HCT116 (cell line): ENCODE results near the gene ZNF345. TPM values are rescaled to one million over a fixed set of nuclear protein-coding genes. Genes with fewer than 3 reads are reported as not detected.

Experiments used
- ATAC-seq: fragments of 200-7000 bp; cut with Tn5 transposase; 2 replicates; pipeline ENCODE4 v1.9.1; 2020; ENCODE audit warnings: mild to moderate bottlenecking, moderate library complexity
- Bru-seq: library from RNA; stranded (reverse); fragments of 400-500 nt; gene quantifications from one replicate; lab custom pipeline; 2021; lab: Mats Ljungman, UMichigan
- BruChase-seq, 2 experiments: library from RNA; stranded (reverse); fragments of 400-500 nt; gene quantifications; one replicate each; lab custom pipeline; 2021; lab: Mats Ljungman, UMichigan
- BruUV-seq: library from RNA; stranded (reverse); fragments of 400-500 nt; replicated peaks from 2 replicates; lab custom pipeline; 2021; lab: Mats Ljungman, UMichigan
- CTCF ChIA-PET: fragments of 300-600 bp; sonication (Branson Sonifier 250); formaldehyde crosslinking; loops from one replicate; lab custom pipeline; 2021; ENCODE audit warnings: antibody characterized with exemption; lab: Charles Lee
- POLR2A ChIA-PET: fragments of 300-600, 350-600 bp; sonication (Branson Sonifier 250); formaldehyde crosslinking; loops from one replicate; lab custom pipeline; 2021; ENCODE audit warnings: antibody characterized with exemption; lab: Charles Lee
- RAD21 ChIA-PET, 2 experiments: fragments of 300-600 bp; sonication (Branson Sonifier 250); formaldehyde crosslinking; loops; one replicate each; lab custom pipeline; 2023; ENCODE audit warnings: low total read pairs in 2 of 2; ENCODE audit not compliant: uncharacterized antibody in 2 of 2, unreplicated experiment in 2 of 2, low non-redundant PET in 1 of 2; lab: Charles Lee
- DNase-seq: peaks from one replicate; pipeline ENCODE4 v3.0.0-alpha.2; 2010; ENCODE audit warnings: low read depth, low spot score
- H2AFZ ChIP-seq: fragments of 200-600 bp; shearing (Covaris generic), sonication (generic); 2 replicates; pipeline ENCODE4 v1.6.1; 2017; ENCODE audit warnings: low read depth, mixed run types, mixed read lengths, antibody characterized with exemption, low read length; ENCODE audit not compliant: poor library complexity, severe bottlenecking
- H3K27ac ChIP-seq: 2 replicates; pipeline ENCODE4 v1.5.1; 2012; ENCODE audit warnings: low read depth, low read length
- H3K27me3 ChIP-seq: fragments of 200-600 bp; sonication (generic); 2 replicates; pipeline ENCODE4 v1.6.1; 2016; ENCODE audit warnings: mixed run types, low read length, mixed read lengths; ENCODE audit not compliant: insufficient read depth
- H3K36me3 ChIP-seq, 2 experiments: fragments of 200-500 bp in 1 of 2; fragments of 200-600 bp in 1 of 2; sonication (Bioruptor generic) in 1 of 2; sonication (generic) in 1 of 2; 2 replicates each; pipeline versions ENCODE4 v1.5.1 to v1.6.1; 2014 to 2016; ENCODE audit warnings: low read length in 2 of 2, inconsistent platforms in 1 of 2, mixed read lengths in 1 of 2, mixed run types in 1 of 2; ENCODE audit not compliant: insufficient read depth in 2 of 2, control insufficient read depth in 1 of 2
- H3K4me1 ChIP-seq, 2 experiments: fragments of 200-600 bp in 1 of 2; sonication (generic) in 1 of 2; 2 replicates each; pipeline versions ENCODE4 v1.5.1 to v1.6.1; 2012 to 2017; ENCODE audit warnings: low read length in 2 of 2, inconsistent platforms in 1 of 2, mild to moderate bottlenecking in 1 of 2, mixed read lengths in 1 of 2, mixed run types in 1 of 2, moderate library complexity in 1 of 2; ENCODE audit not compliant: insufficient read depth in 2 of 2, control insufficient read depth in 1 of 2
- H3K4me2 ChIP-seq: fragments of 200-600 bp; sonication (generic); 2 replicates; pipeline ENCODE4 v1.6.1; 2017; ENCODE audit warnings: mixed run types, low read length, mixed read lengths
- H3K4me3 ChIP-seq, 2 experiments: fragments of 200-600 bp in 1 of 2; sonication (generic) in 1 of 2; replicated peaks in 1 of 2; 2 replicates each; pipeline ENCODE4 v1.5.1; 2011 to 2016; ENCODE audit warnings: low read length in 2 of 2, control low read depth in 1 of 2, low read depth in 1 of 2, mild to moderate bottlenecking in 1 of 2, mixed read lengths in 1 of 2, mixed run types in 1 of 2
- H3K79me2 ChIP-seq: fragments of 200-600 bp; sonication (generic); 2 replicates; pipeline ENCODE4 v1.6.1; 2017; ENCODE audit warnings: mild to moderate bottlenecking, mixed run types, low read length, moderate library complexity, mixed read lengths; ENCODE audit not compliant: insufficient read depth
- H3K9ac ChIP-seq: fragments of 200-600 bp; sonication (generic); 2 replicates; pipeline ENCODE4 v1.6.1; 2016; ENCODE audit warnings: low read length, mixed read lengths
- H3K9me2 ChIP-seq: fragments of 200-600 bp; sonication (generic), shearing (Covaris generic); 2 replicates; pipeline ENCODE4 v1.6.1; 2017; ENCODE audit warnings: mixed run types, mild to moderate bottlenecking, moderate library complexity; ENCODE audit not compliant: insufficient read depth
- H3K9me3 ChIP-seq, 2 experiments: fragments of 200-500 bp in 1 of 2; fragments of 200-600 bp in 1 of 2; sonication (Bioruptor generic) in 1 of 2; sonication (generic) in 1 of 2; 2 replicates each; pipeline ENCODE4 v1.6.1; 2014 to 2017; ENCODE audit warnings: low read length in 2 of 2, mixed read lengths in 2 of 2, inconsistent platforms in 1 of 2, low read depth in 1 of 2, mild to moderate bottlenecking in 1 of 2, mixed run types in 1 of 2, moderate library complexity in 1 of 2; ENCODE audit not compliant: control insufficient read depth in 1 of 2, insufficient read depth in 1 of 2
- H4K20me1 ChIP-seq: fragments of 200-600 bp; sonication (generic), shearing (Covaris generic); 2 replicates; pipeline ENCODE4 v1.6.1; 2017; ENCODE audit warnings: mixed run types, mild to moderate bottlenecking, moderate library complexity; ENCODE audit not compliant: insufficient read depth
- CBX3 ChIP-seq: IDR thresholded peaks from 2 replicates; pipeline ENCODE4 v1.6.1; 2012; ENCODE audit warnings: low read depth
- EZH2phosphoT487 ChIP-seq: fragments of 200-600 bp; IDR thresholded peaks from 2 replicates; pipeline ENCODE4 v1.6.1; 2018; ENCODE audit warnings: antibody characterized with exemption, borderline replicate concordance
- JUND ChIP-seq: IDR thresholded peaks from 2 replicates; pipeline ENCODE4 v1.6.1; 2012
- POLR2A ChIP-seq: IDR thresholded peaks from 2 replicates; pipeline ENCODE4 v1.7.0; 2011; ENCODE audit warnings: borderline replicate concordance; ENCODE audit not compliant: insufficient read depth, insufficient read length; ENCODE audit errors: extremely low read depth
- POLR2AphosphoS5 ChIP-seq: IDR thresholded peaks from 2 replicates; pipeline ENCODE4 v1.6.1; 2011; ENCODE audit warnings: mild to moderate bottlenecking, low read depth, low read length, moderate library complexity
- SP1 ChIP-seq: IDR thresholded peaks from 2 replicates; pipeline ENCODE4 v1.6.1; 2012; ENCODE audit warnings: low read depth
- SRF ChIP-seq: IDR thresholded peaks from 2 replicates; pipeline ENCODE4 v1.6.1; 2012; ENCODE audit warnings: low read depth
- TCF7L2 ChIP-seq: IDR thresholded peaks from 2 replicates; pipeline ENCODE4 v1.7.0; 2011; ENCODE audit warnings: borderline replicate concordance, inconsistent platforms; ENCODE audit not compliant: insufficient read depth, insufficient read length; ENCODE audit errors: extremely low read depth
- YY1 ChIP-seq: IDR thresholded peaks from 2 replicates; pipeline ENCODE4 v1.6.1; 2011; ENCODE audit warnings: low read length, low read depth, moderate library complexity, mild to moderate bottlenecking; ENCODE audit not compliant: insufficient replicate concordance; ENCODE audit errors: extremely low read depth
- ZFX ChIP-seq: fragments of 450-650 bp; IDR thresholded peaks from 2 replicates; pipeline ENCODE4 v1.6.1; 2017
- ZNF274 ChIP-seq: fragments of 200-500 bp; sonication (Bioruptor generic); IDR thresholded peaks from 2 replicates; pipeline ENCODE4 v1.6.1; 2014; ENCODE audit warnings: mild to moderate bottlenecking, low read depth, low read length, inconsistent platforms
- intact Hi-C: fragments of 100-400 bp; cut with micrococcal nuclease; formaldehyde crosslinking; loops from 2 replicates; pipeline ENCODE4 v1.10.0; 2022
- long read RNA-seq: library from polyadenylated mRNA; unstranded; transcript quantifications from one replicate; pipeline ENCODE4 v2.0.0, GENCODE V29; 2021; ENCODE audit not compliant: unreplicated experiment
- polyA plus RNA-seq: library from polyadenylated mRNA; unstranded; fragments of >200 nt; gene quantifications from 2 replicates; pipeline ENCODE4 v1.2.1, GENCODE V29; 2012; ENCODE audit warnings: missing spikeins
- total RNA-seq: library from RNA; stranded (reverse); gene quantifications from one replicate; pipeline ENCODE4 v1.2.1, GENCODE V29; 2021; ENCODE audit not compliant: unreplicated experiment
- TF ChIP-seq, protein P1 (sequence below): IDR thresholded peaks from 2 replicates; pipeline ENCODE4 v1.6.1; 2012; ENCODE audit warnings: low read depth
- TF ChIP-seq, protein P2 (sequence below), 3 experiments: fragments of 200-600 bp in 1 of 3; sonication (generic) in 1 of 3; IDR thresholded peaks in 2 of 3; conservative IDR thresholded peaks in 1 of 3; 2 replicates each; pipeline ENCODE4 v1.5.1; 2012 to 2017; ENCODE audit warnings: low read depth in 2 of 3, low read length in 2 of 3, antibody characterized with exemption in 1 of 3, borderline replicate concordance in 1 of 3, control low read depth in 1 of 3, mild to moderate bottlenecking in 1 of 3, mixed read lengths in 1 of 3, mixed run types in 1 of 3, moderate library complexity in 1 of 3; ENCODE audit not compliant: insufficient read depth in 1 of 3

ZNF345 gene
- total RNA-seq (not detected), Bru-seq, nascent RNA (percentile 4 among the genes with signal in this experiment), BruChase-seq, experiment 1, labeled RNA remaining after a 6-hour chase (percentile 4 among the genes with signal in this experiment), BruChase-seq, experiment 2, labeled RNA remaining after a 2-hour chase (percentile 6 among the genes with signal in this experiment)
- not detected in 2 replicates for polyA plus RNA-seq
- long read RNA-seq: 0 reads

DNA sequence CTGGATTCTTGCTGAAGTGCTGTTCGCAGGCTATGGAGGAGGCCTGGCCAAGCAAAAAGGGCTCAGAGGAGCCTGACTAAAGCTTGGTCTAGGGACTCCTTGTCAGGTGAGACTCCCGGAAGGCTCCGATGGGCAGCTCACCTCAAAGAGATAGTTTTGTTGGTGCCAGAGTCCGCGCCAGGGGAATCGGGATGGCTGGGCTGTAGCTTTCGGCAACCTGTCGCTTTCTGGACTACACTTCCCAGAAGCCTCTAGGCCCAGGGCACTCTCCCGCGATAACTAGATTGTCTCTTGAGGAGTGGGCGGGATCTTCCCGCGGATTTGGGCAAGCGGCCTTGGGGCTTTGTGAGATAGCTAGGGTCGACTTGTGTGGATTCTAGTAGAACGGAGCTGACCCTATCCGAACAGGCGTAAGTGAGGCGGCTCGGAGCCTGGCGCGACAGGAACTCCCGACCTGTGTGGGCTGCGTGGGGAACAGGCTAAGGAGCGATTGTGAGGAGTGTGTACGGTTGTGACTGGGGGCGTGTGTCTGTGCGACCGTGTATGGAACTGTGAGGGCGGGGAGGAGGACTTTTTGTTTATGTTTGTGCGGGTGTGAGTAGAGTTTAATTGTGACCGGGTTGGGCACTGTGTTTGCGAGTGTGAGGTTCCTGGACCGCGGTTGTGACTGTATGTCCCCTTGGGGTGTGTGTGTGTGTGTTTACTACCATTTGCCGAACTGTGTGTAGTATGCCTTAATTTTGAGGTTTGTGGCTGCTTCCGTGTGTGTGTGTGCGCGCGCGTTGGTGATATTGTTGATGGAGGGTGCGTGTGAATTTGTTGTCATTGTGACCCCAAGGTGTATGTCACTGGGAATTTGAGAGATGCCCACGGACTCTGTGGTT lies at the start of gene ZNF345:
Gene ZNF345 (plus strand): TSS at position 318 of the 884 bp plus-strand sequence. CDS start 25,955 bp downstream, outside the sequence.
- Histone ChIP-seq H3K9ac (no peak within 1 kb of the TSS), H3K4me1 (no peaks in the 10 kb centered on the region), H3K9me3 (peaks cover 11 to 13% of the 10 kb centered on the region in 2 experiments; a peak in 2 of 4 replicates), H3K27ac (no peak within 1 kb of the TSS), H4K20me1 (no peaks in the 10 kb centered on the region), H3K9me2 (no peaks in the 10 kb centered on the region), H3K4me3 (no peak within 1 kb of the TSS), H3K4me2 (no peak within 1 kb of the TSS), H3K79me2 (no peaks in the 10 kb centered on the region), H3K27me3 (no peaks in the 10 kb centered on the region), H3K36me3 (no peaks in the 10 kb centered on the region), H2AFZ (no peak within 1 kb of the TSS)
- RAD21 ChIA-PET: no interaction called here
- ATAC-seq (no peak), DNase-seq (no peak)
- TF ChIP-seq TCF7L2: no peak
- no peak for TF ChIP-seq POLR2AphosphoS5
- no peak for TF ChIP-seq POLR2A
- no peak for TF ChIP-seq ZFX
- TF ChIP-seq, protein P1, sequence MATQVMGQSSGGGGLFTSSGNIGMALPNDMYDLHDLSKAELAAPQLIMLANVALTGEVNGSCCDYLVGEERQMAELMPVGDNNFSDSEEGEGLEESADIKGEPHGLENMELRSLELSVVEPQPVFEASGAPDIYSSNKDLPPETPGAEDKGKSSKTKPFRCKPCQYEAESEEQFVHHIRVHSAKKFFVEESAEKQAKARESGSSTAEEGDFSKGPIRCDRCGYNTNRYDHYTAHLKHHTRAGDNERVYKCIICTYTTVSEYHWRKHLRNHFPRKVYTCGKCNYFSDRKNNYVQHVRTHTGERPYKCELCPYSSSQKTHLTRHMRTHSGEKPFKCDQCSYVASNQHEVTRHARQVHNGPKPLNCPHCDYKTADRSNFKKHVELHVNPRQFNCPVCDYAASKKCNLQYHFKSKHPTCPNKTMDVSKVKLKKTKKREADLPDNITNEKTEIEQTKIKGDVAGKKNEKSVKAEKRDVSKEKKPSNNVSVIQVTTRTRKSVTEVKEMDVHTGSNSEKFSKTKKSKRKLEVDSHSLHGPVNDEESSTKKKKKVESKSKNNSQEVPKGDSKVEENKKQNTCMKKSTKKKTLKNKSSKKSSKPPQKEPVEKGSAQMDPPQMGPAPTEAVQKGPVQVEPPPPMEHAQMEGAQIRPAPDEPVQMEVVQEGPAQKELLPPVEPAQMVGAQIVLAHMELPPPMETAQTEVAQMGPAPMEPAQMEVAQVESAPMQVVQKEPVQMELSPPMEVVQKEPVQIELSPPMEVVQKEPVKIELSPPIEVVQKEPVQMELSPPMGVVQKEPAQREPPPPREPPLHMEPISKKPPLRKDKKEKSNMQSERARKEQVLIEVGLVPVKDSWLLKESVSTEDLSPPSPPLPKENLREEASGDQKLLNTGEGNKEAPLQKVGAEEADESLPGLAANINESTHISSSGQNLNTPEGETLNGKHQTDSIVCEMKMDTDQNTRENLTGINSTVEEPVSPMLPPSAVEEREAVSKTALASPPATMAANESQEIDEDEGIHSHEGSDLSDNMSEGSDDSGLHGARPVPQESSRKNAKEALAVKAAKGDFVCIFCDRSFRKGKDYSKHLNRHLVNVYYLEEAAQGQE: no peak
- no peak for TF ChIP-seq SRF
- no peak for TF ChIP-seq EZH2phosphoT487
- TF ChIP-seq YY1: no peak
- TF ChIP-seq, protein P2, sequence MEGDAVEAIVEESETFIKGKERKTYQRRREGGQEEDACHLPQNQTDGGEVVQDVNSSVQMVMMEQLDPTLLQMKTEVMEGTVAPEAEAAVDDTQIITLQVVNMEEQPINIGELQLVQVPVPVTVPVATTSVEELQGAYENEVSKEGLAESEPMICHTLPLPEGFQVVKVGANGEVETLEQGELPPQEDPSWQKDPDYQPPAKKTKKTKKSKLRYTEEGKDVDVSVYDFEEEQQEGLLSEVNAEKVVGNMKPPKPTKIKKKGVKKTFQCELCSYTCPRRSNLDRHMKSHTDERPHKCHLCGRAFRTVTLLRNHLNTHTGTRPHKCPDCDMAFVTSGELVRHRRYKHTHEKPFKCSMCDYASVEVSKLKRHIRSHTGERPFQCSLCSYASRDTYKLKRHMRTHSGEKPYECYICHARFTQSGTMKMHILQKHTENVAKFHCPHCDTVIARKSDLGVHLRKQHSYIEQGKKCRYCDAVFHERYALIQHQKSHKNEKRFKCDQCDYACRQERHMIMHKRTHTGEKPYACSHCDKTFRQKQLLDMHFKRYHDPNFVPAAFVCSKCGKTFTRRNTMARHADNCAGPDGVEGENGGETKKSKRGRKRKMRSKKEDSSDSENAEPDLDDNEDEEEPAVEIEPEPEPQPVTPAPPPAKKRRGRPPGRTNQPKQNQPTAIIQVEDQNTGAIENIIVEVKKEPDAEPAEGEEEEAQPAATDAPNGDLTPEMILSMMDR (IDR thresholded peaks at IDR 0.05 in 2 of 3, conservative IDR thresholded peaks at IDR 0.05 in 1 of 3; ENCODE audit: borderline replicate concordance in 1 of 3, insufficient read depth in 1 of 3, low read depth in 2 of 3, low read length in 2 of 3): no peak
- TF ChIP-seq JUND: no peak
- TF ChIP-seq SP1: no peak
- no peak for TF ChIP-seq ZNF274
- no peak for TF ChIP-seq CBX3
- no TSS peak for BruUV-seq
- POLR2A ChIA-PET: no interaction called here
- CTCF ChIA-PET: no interaction called here
- intact Hi-C loops: no loop called here
